Measurements from ENCODE around the gene SLC22A23. TPM values are rescaled to one million over a fixed set of nuclear protein-coding genes. Genes with fewer than 3 reads are reported as not detected.

Gene SLC22A23
- total and polyA plus RNA-seq, 2 experiments from 2014 or later = 2.4 to 7.3 TPM

- Histone ChIP-seq H3K4me3 (no peak overlapping the region), H3K27ac (no peak overlapping the region), H2AFZ (no peak overlapping the region), H3K9me2 (ENCODE audit: insufficient read depth) (no peaks in the 10 kb centered on the region), H3K9me3 (ENCODE audit: low read depth) (no peaks in the 10 kb centered on the region), H3K4me2 (ENCODE audit: unreplicated experiment) (no peak overlapping the region), H3K36me3 (ENCODE audit: low read depth) (no peaks in the 10 kb centered on the region), H3K27me3 (replicated peaks; ENCODE audit: insufficient read depth) (no peaks in the 10 kb centered on the region), H3K9ac (no peak overlapping the region), H3K4me1 (ENCODE audit: insufficient read depth) (no peaks in the 10 kb centered on the region), H3K79me2 (ENCODE audit: insufficient read depth) (no peaks in the 10 kb centered on the region), H3F3A (ENCODE audit: insufficient read depth) (no peaks in the 10 kb centered on the region), H4K20me1 (ENCODE audit: insufficient read depth) (no peaks in the 10 kb centered on the region)
- in situ Hi-C loops (cut with MboI) = no loop called here
- 80% methylated on average over 11 of the region's 11 CpGs for WGBS, 2 experiments (ENCODE audit: low coverage in 1 of 2, low lambda C conversion rate in 2 of 2, missing lambda C conversion rate in 2 of 2)
- no peak for DNase-seq
- no peak for TF ChIP-seq EZH2phosphoT487 (IDR thresholded peaks at IDR 0.05; ENCODE audit: insufficient read depth, low read depth)
- TF ChIP-seq EZH2 (IDR thresholded peaks at IDR 0.05; ENCODE audit: insufficient read depth, poor library complexity, severe bottlenecking) = no peak
Measured at GRCh38 chr6:3312604-3313231, 144.1 kb downstream of the SLC22A23 start.

DNA sequence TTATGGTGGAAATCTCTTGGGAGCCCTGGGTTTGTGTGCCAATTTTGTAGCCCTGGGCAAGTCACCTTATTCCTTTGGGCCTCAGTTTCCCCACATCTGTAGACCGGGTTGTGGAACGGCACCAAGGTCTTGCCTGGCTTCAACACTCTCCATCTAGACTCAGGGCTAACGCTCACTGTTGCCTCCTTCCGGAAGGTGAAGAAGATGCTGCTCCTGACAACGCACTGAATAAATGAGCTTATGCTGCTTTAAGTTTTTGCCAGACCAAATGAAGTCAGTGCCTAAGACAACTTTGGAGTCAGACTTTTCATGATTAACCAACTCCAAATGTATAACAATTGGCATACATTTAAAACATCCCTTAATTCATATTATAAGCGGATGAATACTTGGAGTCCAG lies 145.0 kb downstream of the SLC22A23 start:
- DNase-seq = no peak

GRCh38 chr6:3310703-3311102 lies 146.1 kb downstream of the SLC22A23 start:
- in situ Hi-C loops (cut with MboI) = no loop called here
- H3F3A ChIP-seq (ENCODE audit: insufficient read depth) = no peaks in the 10 kb centered on the region
- no peak overlapping the region for H3K4me2 ChIP-seq (ENCODE audit: unreplicated experiment)
- no peak for DNase-seq
- H3K27ac ChIP-seq = no peak overlapping the region
- WGBS, 2 experiments (ENCODE audit: low coverage in 1 of 2, low lambda C conversion rate in 2 of 2, missing lambda C conversion rate in 2 of 2) = 93 to 95% methylated on average over 9 of the region's 9 CpGs
- H3K4me3 ChIP-seq = no peak overlapping the region
- no peaks in the 10 kb centered on the region for H3K79me2 ChIP-seq (ENCODE audit: insufficient read depth)
- no peak overlapping the region for H2AFZ ChIP-seq
- H4K20me1 ChIP-seq (ENCODE audit: insufficient read depth) = no peaks in the 10 kb centered on the region
- no peaks in the 10 kb centered on the region for H3K9me3 ChIP-seq (ENCODE audit: low read depth)
- no peak for TF ChIP-seq EZH2 (IDR thresholded peaks at IDR 0.05; ENCODE audit: insufficient read depth, poor library complexity, severe bottlenecking)
- no peak for TF ChIP-seq EZH2phosphoT487 (IDR thresholded peaks at IDR 0.05; ENCODE audit: insufficient read depth, low read depth)
- H3K4me1 ChIP-seq (ENCODE audit: insufficient read depth) = no peaks in the 10 kb centered on the region
- no peak overlapping the region for H3K9ac ChIP-seq
- H3K9me2 ChIP-seq (ENCODE audit: insufficient read depth) = no peaks in the 10 kb centered on the region
- no peaks in the 10 kb centered on the region for H3K27me3 ChIP-seq (replicated peaks; ENCODE audit: insufficient read depth)
- no peaks in the 10 kb centered on the region for H3K36me3 ChIP-seq (ENCODE audit: low read depth)

More for the DNA sequence above, 145.0 kb downstream of the SLC22A23 start:
- Histone ChIP-seq H3K4me1 (ENCODE audit: insufficient read depth) (no peaks in the 10 kb centered on the region), H3K9ac (no peak overlapping the region), H4K20me1 (ENCODE audit: insufficient read depth) (no peaks in the 10 kb centered on the region), H3K27ac (no peak overlapping the region), H3K36me3 (ENCODE audit: low read depth) (no peaks in the 10 kb centered on the region), H3K79me2 (ENCODE audit: insufficient read depth) (no peaks in the 10 kb centered on the region), H3F3A (ENCODE audit: insufficient read depth) (no peaks in the 10 kb centered on the region), H3K4me2 (ENCODE audit: unreplicated experiment) (no peak overlapping the region), H3K27me3 (replicated peaks; ENCODE audit: insufficient read depth) (no peaks in the 10 kb centered on the region), H3K9me2 (ENCODE audit: insufficient read depth) (no peaks in the 10 kb centered on the region), H2AFZ (no peak overlapping the region), H3K9me3 (ENCODE audit: low read depth) (no peaks in the 10 kb centered on the region), H3K4me3 (no peak overlapping the region)
- TF ChIP-seq EZH2phosphoT487 (IDR thresholded peaks at IDR 0.05; ENCODE audit: insufficient read depth, low read depth) (no peak), EZH2 (IDR thresholded peaks at IDR 0.05; ENCODE audit: insufficient read depth, poor library complexity, severe bottlenecking) (no peak)
- WGBS, 2 experiments (ENCODE audit: low coverage in 1 of 2, low lambda C conversion rate in 2 of 2, missing lambda C conversion rate in 2 of 2) = 97 to 98% methylated on average over 6 of the region's 6 CpGs
- in situ Hi-C loops (cut with MboI) = no loop called here

- H2AFZ ChIP-seq = no peak overlapping the region
- no peaks in the 10 kb centered on the region for H3F3A ChIP-seq (ENCODE audit: insufficient read depth)
- H3K9ac ChIP-seq = no peak overlapping the region
- no peaks in the 10 kb centered on the region for H3K4me1 ChIP-seq (ENCODE audit: insufficient read depth)
- TF ChIP-seq EZH2 (IDR thresholded peaks at IDR 0.05; ENCODE audit: insufficient read depth, poor library complexity, severe bottlenecking) = no peak
- no peak for TF ChIP-seq EZH2phosphoT487 (IDR thresholded peaks at IDR 0.05; ENCODE audit: insufficient read depth, low read depth)
- H3K9me2 ChIP-seq (ENCODE audit: insufficient read depth) = no peaks in the 10 kb centered on the region
- WGBS, 2 experiments (ENCODE audit: low coverage in 1 of 2, low lambda C conversion rate in 2 of 2, missing lambda C conversion rate in 2 of 2) = 82 to 88% methylated on average over 5 to 6 of the region's 6 CpGs
- H3K36me3 ChIP-seq (ENCODE audit: low read depth) = no peaks in the 10 kb centered on the region
- H3K27me3 ChIP-seq (replicated peaks; ENCODE audit: insufficient read depth) = no peaks in the 10 kb centered on the region
- no peak overlapping the region for H3K4me2 ChIP-seq (ENCODE audit: unreplicated experiment)
- no peak overlapping the region for H3K27ac ChIP-seq
- no peaks in the 10 kb centered on the region for H3K9me3 ChIP-seq (ENCODE audit: low read depth)
- no peak for DNase-seq
- no peak overlapping the region for H3K4me3 ChIP-seq
- H4K20me1 ChIP-seq (ENCODE audit: insufficient read depth) = no peaks in the 10 kb centered on the region
- in situ Hi-C loops (cut with MboI) = no loop called here
- no peaks in the 10 kb centered on the region for H3K79me2 ChIP-seq (ENCODE audit: insufficient read depth)
Measured at GRCh38 chr6:3310051-3310448, 146.8 kb downstream of the SLC22A23 start.
